HFF-Myc (cell line): ENCODE measurements around the gene ABCC6.

Experiments used
- DNase-seq: peaks from one replicate; pipeline ENCODE4 v3.0.0-alpha.2; 2011; ENCODE audit warnings: low read depth; ENCODE audit errors: extremely low read depth
- H3K4me3 ChIP-seq: replicated peaks from 2 replicates; pipeline ENCODE4 v1.5.1; 2011; ENCODE audit warnings: low read depth, mild to moderate bottlenecking, control low read depth, low read length
- TF ChIP-seq, protein P1 (sequence below): IDR thresholded peaks from 2 replicates; pipeline ENCODE4 v1.5.1; 2012; ENCODE audit warnings: mild to moderate bottlenecking, low read depth, low read length, control low read depth; ENCODE audit errors: missing control alignments

Gene ABCC6

DNA sequence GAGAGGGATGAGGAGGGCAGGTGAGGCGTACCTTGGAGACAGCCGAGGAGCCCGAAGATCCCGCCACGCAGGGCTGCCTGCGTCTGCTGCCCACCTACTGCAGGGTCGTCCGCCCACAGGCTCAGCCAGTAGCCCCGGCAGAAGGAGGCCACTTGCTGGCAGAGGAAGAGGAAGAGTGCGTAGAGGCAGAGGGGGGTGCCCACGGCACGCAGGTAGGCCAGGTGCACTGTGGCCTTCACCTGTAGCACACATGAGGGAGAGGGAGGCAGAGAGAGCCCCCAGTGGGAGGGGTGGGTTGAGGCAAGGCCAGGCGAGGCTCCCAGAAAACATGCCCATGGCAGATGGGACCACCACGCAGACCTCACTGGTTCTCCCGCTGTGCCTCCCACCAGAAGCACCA is 53.7 kb downstream of the ABCC6 start:
- DNase-seq, result no peak
- TF ChIP-seq, protein P1, sequence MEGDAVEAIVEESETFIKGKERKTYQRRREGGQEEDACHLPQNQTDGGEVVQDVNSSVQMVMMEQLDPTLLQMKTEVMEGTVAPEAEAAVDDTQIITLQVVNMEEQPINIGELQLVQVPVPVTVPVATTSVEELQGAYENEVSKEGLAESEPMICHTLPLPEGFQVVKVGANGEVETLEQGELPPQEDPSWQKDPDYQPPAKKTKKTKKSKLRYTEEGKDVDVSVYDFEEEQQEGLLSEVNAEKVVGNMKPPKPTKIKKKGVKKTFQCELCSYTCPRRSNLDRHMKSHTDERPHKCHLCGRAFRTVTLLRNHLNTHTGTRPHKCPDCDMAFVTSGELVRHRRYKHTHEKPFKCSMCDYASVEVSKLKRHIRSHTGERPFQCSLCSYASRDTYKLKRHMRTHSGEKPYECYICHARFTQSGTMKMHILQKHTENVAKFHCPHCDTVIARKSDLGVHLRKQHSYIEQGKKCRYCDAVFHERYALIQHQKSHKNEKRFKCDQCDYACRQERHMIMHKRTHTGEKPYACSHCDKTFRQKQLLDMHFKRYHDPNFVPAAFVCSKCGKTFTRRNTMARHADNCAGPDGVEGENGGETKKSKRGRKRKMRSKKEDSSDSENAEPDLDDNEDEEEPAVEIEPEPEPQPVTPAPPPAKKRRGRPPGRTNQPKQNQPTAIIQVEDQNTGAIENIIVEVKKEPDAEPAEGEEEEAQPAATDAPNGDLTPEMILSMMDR, result no peak
- no peak overlapping the region for H3K4me3 ChIP-seq

DNA sequence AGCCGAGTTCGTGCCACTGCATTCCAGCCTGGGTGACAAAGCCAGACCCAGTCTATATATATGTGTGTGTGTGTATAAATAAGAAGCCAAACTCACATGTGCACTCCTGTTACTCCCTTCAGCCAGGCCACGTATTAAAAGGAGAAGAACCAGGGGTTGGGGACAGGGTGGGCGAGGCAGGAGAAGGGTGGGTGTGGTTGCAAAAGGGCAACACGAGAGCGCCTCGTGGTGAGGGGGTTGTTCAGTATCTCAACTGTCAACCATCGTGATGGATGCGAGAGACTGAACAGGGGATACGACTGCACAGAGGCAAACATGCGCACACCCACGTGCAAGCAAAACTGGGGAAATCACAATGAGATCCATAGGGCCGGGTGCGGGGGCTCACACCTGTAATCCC is 54.9 kb downstream of the ABCC6 start:
- no peak for DNase-seq
- H3K4me3 ChIP-seq, result no peak overlapping the region
- TF ChIP-seq, protein P1, result no peak

DNA sequence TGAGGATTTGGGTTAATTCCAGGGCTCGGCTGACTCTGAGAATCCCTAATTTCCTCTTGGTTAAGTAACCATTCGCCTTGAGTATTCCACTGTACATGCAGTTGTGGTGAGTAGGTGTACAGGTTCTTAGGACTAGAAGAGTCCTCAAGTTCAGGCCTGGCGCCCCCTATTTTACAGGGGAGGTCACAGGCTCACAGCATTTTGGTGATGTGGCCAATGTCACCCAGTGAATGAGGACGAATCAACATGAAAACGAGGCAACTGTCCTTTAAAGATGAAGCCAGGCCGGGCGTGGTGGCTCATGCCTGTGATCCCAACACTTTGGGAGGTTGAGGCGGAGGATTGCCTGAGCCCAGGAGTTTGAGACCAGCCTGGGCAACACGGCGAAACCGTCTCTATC is 55.4 kb downstream of the ABCC6 start:
- TF ChIP-seq, protein P1, result no peak
- H3K4me3 ChIP-seq, result no peak overlapping the region
- no peak for DNase-seq

DNA sequence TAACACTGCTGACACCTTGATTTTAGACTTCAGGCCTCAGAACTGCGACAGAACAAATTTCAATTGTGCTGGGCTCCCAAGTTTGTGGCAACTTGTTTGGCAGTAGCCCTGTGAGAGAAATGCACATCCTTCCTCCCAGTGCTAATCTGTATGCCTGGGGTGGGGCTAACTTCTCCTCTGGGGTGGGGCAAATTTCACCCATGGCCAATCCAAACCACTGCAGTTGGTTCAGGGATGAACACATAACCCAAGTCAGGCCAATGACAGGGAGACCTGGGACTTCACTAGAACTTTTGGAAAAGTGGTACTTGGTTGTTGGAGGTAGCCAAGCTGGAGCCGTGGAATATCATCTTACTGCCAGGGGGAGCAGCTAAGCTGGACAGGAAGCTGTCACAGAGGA is 56.3 kb downstream of the ABCC6 start:
- TF ChIP-seq, protein P1, result no peak
- no peak overlapping the region for H3K4me3 ChIP-seq
- DNase-seq, result no peak

DNA sequence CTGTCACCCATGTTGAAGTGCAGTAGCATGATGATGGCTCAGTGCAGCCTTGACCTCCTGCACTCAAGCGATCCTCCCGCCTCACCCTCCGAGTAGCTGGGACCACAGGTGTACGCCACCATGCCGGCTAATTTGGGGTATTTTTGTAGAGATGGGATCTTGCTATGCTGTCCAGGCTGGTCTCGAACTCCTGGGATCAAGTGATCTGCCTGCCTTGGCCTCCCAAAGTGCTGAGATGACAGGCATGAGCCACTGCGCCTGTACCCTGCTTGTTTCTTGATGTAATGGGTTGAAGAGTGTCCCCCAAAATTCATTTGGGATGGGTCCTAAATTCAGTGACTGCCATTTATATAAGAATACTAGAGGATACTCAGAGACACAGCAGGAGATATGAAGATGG is 57.2 kb downstream of the ABCC6 start:
- no peak overlapping the region for H3K4me3 ChIP-seq
- TF ChIP-seq, protein P1, result no peak
- no peak for DNase-seq

DNA sequence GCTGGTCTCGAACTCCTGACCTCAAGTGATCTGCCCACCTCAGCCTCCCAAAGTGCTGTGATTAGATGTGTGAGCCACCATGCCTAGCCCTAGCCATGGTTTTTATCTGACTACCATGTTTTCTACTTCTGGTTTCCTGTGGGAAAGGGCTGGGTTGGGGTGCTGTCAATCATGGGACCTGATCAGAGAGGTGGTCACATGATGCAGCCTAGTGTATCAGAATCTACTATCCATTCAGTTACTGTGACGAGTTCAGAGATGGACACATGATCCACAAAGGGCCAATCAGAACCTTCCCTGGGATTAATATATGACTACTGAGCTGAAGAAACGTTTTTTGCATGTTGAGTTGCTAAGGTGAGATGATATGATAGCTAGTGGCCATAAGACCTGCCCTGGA is 59.1 kb downstream of the ABCC6 start:
- TF ChIP-seq, protein P1, result no peak
- DNase-seq, result no peak
- no peak overlapping the region for H3K4me3 ChIP-seq

DNA sequence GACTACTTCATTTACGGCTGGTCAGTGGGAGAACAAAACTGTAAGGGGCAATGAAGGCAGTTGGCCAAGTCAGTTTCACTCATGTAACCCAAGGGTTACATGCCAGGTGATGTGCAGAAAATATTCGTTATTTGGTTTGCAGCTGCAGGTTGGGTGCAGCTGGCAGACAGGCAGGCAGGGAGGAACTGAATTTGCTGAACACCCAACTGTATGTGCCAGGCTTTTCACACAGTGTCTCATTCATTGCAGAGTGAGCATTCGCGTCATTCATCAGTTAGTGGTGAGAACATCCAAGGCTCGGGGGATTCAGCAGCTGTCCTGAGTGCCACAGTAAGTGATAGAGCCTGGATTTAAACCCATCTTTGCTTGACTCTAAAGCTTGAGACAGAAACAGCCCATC is 59.7 kb downstream of the ABCC6 start:
- TF ChIP-seq, protein P1, result no peak
- H3K4me3 ChIP-seq, result no peak overlapping the region
- no peak for DNase-seq
